SU-DHL-6 (cell line): ENCODE results near the gene USP16.

Experiments used
- H2AFZ ChIP-seq: fragments of 200-600 bp; sonication (generic); 2 replicates; pipeline ENCODE4 v1.6.1; 2014; ENCODE audit warnings: low read depth, mild to moderate bottlenecking, moderate library complexity, mixed read lengths, antibody characterized with exemption, low read length; ENCODE audit not compliant: severe bottlenecking
- H3F3A ChIP-seq: fragments of 200-600 bp; shearing (Covaris generic); 2 replicates; pipeline ENCODE4 v1.6.0; 2016; ENCODE audit warnings: antibody characterized with exemption, mild to moderate bottlenecking; ENCODE audit not compliant: insufficient read depth
- H3K27ac ChIP-seq: fragments of 200-600 bp; sonication (generic); 2 replicates; pipeline ENCODE4 v1.5.1; 2016; ENCODE audit warnings: low read depth, mild to moderate bottlenecking, low read length, moderate library complexity, mixed read lengths
- H3K27me3 ChIP-seq: fragments of 200-600 bp; sonication (generic), shearing (Covaris generic); 2 replicates; pipeline ENCODE4 v1.6.0; 2014; ENCODE audit warnings: mild to moderate bottlenecking, low read length
- H3K36me3 ChIP-seq: fragments of 200-600 bp; sonication (generic); 2 replicates; pipeline ENCODE4 v1.6.1; 2014; ENCODE audit warnings: mild to moderate bottlenecking, low read length, mixed read lengths
- H3K4me2 ChIP-seq: fragments of 300-600, 200-600 bp; shearing (Covaris generic), sonication (generic); 2 replicates; pipeline ENCODE4 v1.6.0; 2014; ENCODE audit warnings: low read length, low read depth, mild to moderate bottlenecking; ENCODE audit not compliant: poor library complexity, severe bottlenecking
- H3K4me3 ChIP-seq: fragments of 200-600 bp; sonication (generic); 2 replicates; pipeline ENCODE4 v1.5.1; 2014; ENCODE audit warnings: antibody characterized with exemption, low read length, mild to moderate bottlenecking, mixed read lengths; ENCODE audit not compliant: insufficient read depth, poor library complexity, severe bottlenecking
- H3K79me2 ChIP-seq: fragments of 200-600 bp; sonication (generic); 2 replicates; pipeline ENCODE4 v1.6.1; 2014; ENCODE audit warnings: mild to moderate bottlenecking, low read length, moderate library complexity; ENCODE audit not compliant: insufficient read depth
- H3K9ac ChIP-seq: fragments of 200-600 bp; sonication (generic); 2 replicates; pipeline ENCODE4 v1.7.0; 2014; ENCODE audit warnings: mild to moderate bottlenecking, low read length
- H3K9me2 ChIP-seq: fragments of 200-600 bp; sonication (generic); replicated peaks from 2 replicates; pipeline ENCODE4 v1.6.1; 2014; ENCODE audit warnings: low read length; ENCODE audit not compliant: insufficient read depth
- H3K9me3 ChIP-seq: fragments of 200-600 bp; sonication (generic); 2 replicates; pipeline ENCODE4 v1.6.1; 2014; ENCODE audit warnings: low read length, mixed read lengths; ENCODE audit not compliant: insufficient read depth
- H4K20me1 ChIP-seq: fragments of 200-600 bp; sonication (generic); 2 replicates; pipeline ENCODE4 v1.6.1; 2014; ENCODE audit warnings: low read depth, mild to moderate bottlenecking, antibody characterized with exemption, low read length, moderate library complexity, mixed read lengths
- EZH2phosphoT487 ChIP-seq: fragments of 200-600 bp; sonication (generic), shearing (Covaris generic); conservative IDR thresholded peaks from 2 replicates; pipeline ENCODE4 v1.6.1; 2018; ENCODE audit warnings: mild to moderate bottlenecking, antibody characterized with exemption, low read length, moderate library complexity, mixed read lengths
- TF ChIP-seq, protein P1 (sequence below): fragments of 200-600 bp; sonication (generic); IDR thresholded peaks from one replicate; pipeline ENCODE4 v1.5.1; 2017; ENCODE audit warnings: antibody characterized with exemption, mild to moderate bottlenecking, low read length, moderate library complexity; ENCODE audit not compliant: insufficient read depth, poor library complexity, severe bottlenecking

The USP16 gene

GRCh38 chr21:29085106-29085752 lies 60.8 kb downstream of the USP16 start:
- no peaks in the 10 kb centered on the region for H4K20me1 ChIP-seq
- H3K79me2 ChIP-seq, result no peaks in the 10 kb centered on the region
- no peaks in the 10 kb centered on the region for H3K9me2 ChIP-seq
- H3K36me3 ChIP-seq, result no peaks in the 10 kb centered on the region
- no peaks in the 10 kb centered on the region for H3K27me3 ChIP-seq
- H2AFZ ChIP-seq, result no peak overlapping the region
- H3K4me3 ChIP-seq, result no peak overlapping the region
- TF ChIP-seq, protein P1, sequence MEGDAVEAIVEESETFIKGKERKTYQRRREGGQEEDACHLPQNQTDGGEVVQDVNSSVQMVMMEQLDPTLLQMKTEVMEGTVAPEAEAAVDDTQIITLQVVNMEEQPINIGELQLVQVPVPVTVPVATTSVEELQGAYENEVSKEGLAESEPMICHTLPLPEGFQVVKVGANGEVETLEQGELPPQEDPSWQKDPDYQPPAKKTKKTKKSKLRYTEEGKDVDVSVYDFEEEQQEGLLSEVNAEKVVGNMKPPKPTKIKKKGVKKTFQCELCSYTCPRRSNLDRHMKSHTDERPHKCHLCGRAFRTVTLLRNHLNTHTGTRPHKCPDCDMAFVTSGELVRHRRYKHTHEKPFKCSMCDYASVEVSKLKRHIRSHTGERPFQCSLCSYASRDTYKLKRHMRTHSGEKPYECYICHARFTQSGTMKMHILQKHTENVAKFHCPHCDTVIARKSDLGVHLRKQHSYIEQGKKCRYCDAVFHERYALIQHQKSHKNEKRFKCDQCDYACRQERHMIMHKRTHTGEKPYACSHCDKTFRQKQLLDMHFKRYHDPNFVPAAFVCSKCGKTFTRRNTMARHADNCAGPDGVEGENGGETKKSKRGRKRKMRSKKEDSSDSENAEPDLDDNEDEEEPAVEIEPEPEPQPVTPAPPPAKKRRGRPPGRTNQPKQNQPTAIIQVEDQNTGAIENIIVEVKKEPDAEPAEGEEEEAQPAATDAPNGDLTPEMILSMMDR, result no peak
- TF ChIP-seq EZH2phosphoT487, result no peak
- no peak overlapping the region for H3K9ac ChIP-seq
- H3K9me3 ChIP-seq, result no peaks in the 10 kb centered on the region
- H3K27ac ChIP-seq, result no peak overlapping the region
- H3F3A ChIP-seq, result no peaks in the 10 kb centered on the region
- no peak overlapping the region for H3K4me2 ChIP-seq

GRCh38 chr21:29091033-29091432 lies 66.6 kb downstream of the USP16 start:
- Histone ChIP-seq H3K36me3 (no peaks in the 10 kb centered on the region), H3K9me3 (no peaks in the 10 kb centered on the region), H3K9me2 (no peaks in the 10 kb centered on the region), H3K79me2 (no peaks in the 10 kb centered on the region), H3K4me3 (no peak overlapping the region), H3K27ac (no peak overlapping the region), H4K20me1 (no peaks in the 10 kb centered on the region), H2AFZ (no peak overlapping the region), H3F3A (no peaks in the 10 kb centered on the region), H3K27me3 (no peaks in the 10 kb centered on the region), H3K9ac (no peak overlapping the region), H3K4me2 (no peak overlapping the region)
- no peak for TF ChIP-seq EZH2phosphoT487
- TF ChIP-seq, protein P1, result no peak

GRCh38 chr21:29092102-29092959 lies 67.9 kb downstream of the USP16 start:
- no peak overlapping the region for H3K4me2 ChIP-seq
- no peak overlapping the region for H3K27ac ChIP-seq
- H3K9ac ChIP-seq, result no peak overlapping the region

More at GRCh38 chr21:29092102-29092959, 67.9 kb downstream of the USP16 start:
- Histone ChIP-seq H3K27me3 (no peaks in the 10 kb centered on the region), H3K36me3 (no peaks in the 10 kb centered on the region), H3K9me2 (no peaks in the 10 kb centered on the region), H3K4me3 (no peak overlapping the region), H4K20me1 (no peaks in the 10 kb centered on the region), H3K9me3 (no peaks in the 10 kb centered on the region), H3K79me2 (no peaks in the 10 kb centered on the region), H2AFZ (no peak overlapping the region), H3F3A (no peaks in the 10 kb centered on the region)
- TF ChIP-seq EZH2phosphoT487, result no peak
- TF ChIP-seq, protein P1, result no peak
